GM23338 (cell line): ENCODE measurements around the gene IL26.

Experiments
- CREB1 ChIP-seq: fragments of 250-450 bp; sonication (Bioruptor Pico); IDR thresholded peaks from 2 replicates; pipeline ENCODE4 v1.5.0; 2020; ENCODE audit warnings: low read depth, mild to moderate bottlenecking, moderate library complexity
- CTCF ChIP-seq, 2 experiments: fragments of 200-600 bp in 1 of 2; sonication (generic) in 1 of 2; conservative IDR thresholded peaks; 2 replicates each; pipeline versions ENCODE4 v1.5.1 to v1.6.1; 2016 to 2017; ENCODE audit warnings: antibody characterized with exemption in 2 of 2, low read depth in 2 of 2, mild to moderate bottlenecking in 2 of 2, moderate library complexity in 1 of 2
- ETS1 ChIP-seq: IDR thresholded peaks from 2 replicates; pipeline ENCODE4 v1.6.1; 2016; ENCODE audit warnings: antibody characterized with exemption
- EZH2 ChIP-seq: fragments of 200-600 bp; sonication (generic); IDR thresholded peaks from one replicate; pipeline ENCODE4 v1.8.0; 2017; ENCODE audit warnings: antibody characterized with exemption, mild to moderate bottlenecking, low read depth; ENCODE audit not compliant: unreplicated experiment
- EZH2phosphoT487 ChIP-seq: fragments of 200-600 bp; sonication (generic); IDR thresholded peaks from one replicate; pipeline ENCODE4 v1.8.1; 2018; ENCODE audit warnings: antibody characterized with exemption; ENCODE audit not compliant: unreplicated experiment
- JUNB ChIP-seq: IDR thresholded peaks from one replicate; pipeline ENCODE4 v1.6.1; 2016; ENCODE audit warnings: antibody characterized with exemption; ENCODE audit not compliant: unreplicated experiment
- NANOG ChIP-seq: IDR thresholded peaks from 2 replicates; pipeline ENCODE4 v1.6.1; 2016; ENCODE audit warnings: antibody characterized with exemption, borderline replicate concordance
- POLR2AphosphoS5 ChIP-seq: IDR thresholded peaks from 2 replicates; pipeline ENCODE4 v1.6.1; 2016; ENCODE audit warnings: antibody characterized with exemption, low read depth
- STAT1 ChIP-seq: IDR thresholded peaks from one replicate; pipeline ENCODE4 v1.6.1; 2016; ENCODE audit warnings: antibody characterized with exemption; ENCODE audit not compliant: unreplicated experiment
- ZNF114 ChIP-seq: fragments of 250-450 bp; sonication (Bioruptor Pico); IDR thresholded peaks from 2 replicates; pipeline ENCODE4 v1.5.0; 2020; ENCODE audit warnings: mild to moderate bottlenecking, moderate library complexity
- ZNF331 ChIP-seq: fragments of 250-450 bp; sonication (Bioruptor Pico); IDR thresholded peaks from 2 replicates; pipeline ENCODE4 v1.5.0; 2020; ENCODE audit warnings: low read depth, mild to moderate bottlenecking, moderate library complexity
- TF ChIP-seq, protein P1 (sequence below): IDR thresholded peaks from one replicate; pipeline ENCODE4 v1.6.1; 2018; ENCODE audit warnings: antibody characterized with exemption; ENCODE audit not compliant: unreplicated experiment
- TF ChIP-seq, protein P2 (sequence below): fragments of 250-450 bp; sonication (Bioruptor Pico); IDR thresholded peaks from 2 replicates; pipeline ENCODE4 v1.5.0; 2020; ENCODE audit warnings: mild to moderate bottlenecking, moderate library complexity

- TF ChIP-seq CTCF (conservative IDR thresholded peaks at IDR 0.05; ENCODE audit: low read depth in 2 of 2) (no peak), POLR2AphosphoS5 (no peak), EZH2 (no peak), EZH2phosphoT487 (no peak), CREB1 (no peak), JUNB (no peak), ETS1 (no peak), NANOG (no peak), ZNF114 (CRISPR knock-in tag) (no peak), STAT1 (no peak), ZNF331 (CRISPR knock-in tag) (no peak)
- TF ChIP-seq, protein P1, sequence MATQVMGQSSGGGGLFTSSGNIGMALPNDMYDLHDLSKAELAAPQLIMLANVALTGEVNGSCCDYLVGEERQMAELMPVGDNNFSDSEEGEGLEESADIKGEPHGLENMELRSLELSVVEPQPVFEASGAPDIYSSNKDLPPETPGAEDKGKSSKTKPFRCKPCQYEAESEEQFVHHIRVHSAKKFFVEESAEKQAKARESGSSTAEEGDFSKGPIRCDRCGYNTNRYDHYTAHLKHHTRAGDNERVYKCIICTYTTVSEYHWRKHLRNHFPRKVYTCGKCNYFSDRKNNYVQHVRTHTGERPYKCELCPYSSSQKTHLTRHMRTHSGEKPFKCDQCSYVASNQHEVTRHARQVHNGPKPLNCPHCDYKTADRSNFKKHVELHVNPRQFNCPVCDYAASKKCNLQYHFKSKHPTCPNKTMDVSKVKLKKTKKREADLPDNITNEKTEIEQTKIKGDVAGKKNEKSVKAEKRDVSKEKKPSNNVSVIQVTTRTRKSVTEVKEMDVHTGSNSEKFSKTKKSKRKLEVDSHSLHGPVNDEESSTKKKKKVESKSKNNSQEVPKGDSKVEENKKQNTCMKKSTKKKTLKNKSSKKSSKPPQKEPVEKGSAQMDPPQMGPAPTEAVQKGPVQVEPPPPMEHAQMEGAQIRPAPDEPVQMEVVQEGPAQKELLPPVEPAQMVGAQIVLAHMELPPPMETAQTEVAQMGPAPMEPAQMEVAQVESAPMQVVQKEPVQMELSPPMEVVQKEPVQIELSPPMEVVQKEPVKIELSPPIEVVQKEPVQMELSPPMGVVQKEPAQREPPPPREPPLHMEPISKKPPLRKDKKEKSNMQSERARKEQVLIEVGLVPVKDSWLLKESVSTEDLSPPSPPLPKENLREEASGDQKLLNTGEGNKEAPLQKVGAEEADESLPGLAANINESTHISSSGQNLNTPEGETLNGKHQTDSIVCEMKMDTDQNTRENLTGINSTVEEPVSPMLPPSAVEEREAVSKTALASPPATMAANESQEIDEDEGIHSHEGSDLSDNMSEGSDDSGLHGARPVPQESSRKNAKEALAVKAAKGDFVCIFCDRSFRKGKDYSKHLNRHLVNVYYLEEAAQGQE = no peak
- TF ChIP-seq, protein P2, sequence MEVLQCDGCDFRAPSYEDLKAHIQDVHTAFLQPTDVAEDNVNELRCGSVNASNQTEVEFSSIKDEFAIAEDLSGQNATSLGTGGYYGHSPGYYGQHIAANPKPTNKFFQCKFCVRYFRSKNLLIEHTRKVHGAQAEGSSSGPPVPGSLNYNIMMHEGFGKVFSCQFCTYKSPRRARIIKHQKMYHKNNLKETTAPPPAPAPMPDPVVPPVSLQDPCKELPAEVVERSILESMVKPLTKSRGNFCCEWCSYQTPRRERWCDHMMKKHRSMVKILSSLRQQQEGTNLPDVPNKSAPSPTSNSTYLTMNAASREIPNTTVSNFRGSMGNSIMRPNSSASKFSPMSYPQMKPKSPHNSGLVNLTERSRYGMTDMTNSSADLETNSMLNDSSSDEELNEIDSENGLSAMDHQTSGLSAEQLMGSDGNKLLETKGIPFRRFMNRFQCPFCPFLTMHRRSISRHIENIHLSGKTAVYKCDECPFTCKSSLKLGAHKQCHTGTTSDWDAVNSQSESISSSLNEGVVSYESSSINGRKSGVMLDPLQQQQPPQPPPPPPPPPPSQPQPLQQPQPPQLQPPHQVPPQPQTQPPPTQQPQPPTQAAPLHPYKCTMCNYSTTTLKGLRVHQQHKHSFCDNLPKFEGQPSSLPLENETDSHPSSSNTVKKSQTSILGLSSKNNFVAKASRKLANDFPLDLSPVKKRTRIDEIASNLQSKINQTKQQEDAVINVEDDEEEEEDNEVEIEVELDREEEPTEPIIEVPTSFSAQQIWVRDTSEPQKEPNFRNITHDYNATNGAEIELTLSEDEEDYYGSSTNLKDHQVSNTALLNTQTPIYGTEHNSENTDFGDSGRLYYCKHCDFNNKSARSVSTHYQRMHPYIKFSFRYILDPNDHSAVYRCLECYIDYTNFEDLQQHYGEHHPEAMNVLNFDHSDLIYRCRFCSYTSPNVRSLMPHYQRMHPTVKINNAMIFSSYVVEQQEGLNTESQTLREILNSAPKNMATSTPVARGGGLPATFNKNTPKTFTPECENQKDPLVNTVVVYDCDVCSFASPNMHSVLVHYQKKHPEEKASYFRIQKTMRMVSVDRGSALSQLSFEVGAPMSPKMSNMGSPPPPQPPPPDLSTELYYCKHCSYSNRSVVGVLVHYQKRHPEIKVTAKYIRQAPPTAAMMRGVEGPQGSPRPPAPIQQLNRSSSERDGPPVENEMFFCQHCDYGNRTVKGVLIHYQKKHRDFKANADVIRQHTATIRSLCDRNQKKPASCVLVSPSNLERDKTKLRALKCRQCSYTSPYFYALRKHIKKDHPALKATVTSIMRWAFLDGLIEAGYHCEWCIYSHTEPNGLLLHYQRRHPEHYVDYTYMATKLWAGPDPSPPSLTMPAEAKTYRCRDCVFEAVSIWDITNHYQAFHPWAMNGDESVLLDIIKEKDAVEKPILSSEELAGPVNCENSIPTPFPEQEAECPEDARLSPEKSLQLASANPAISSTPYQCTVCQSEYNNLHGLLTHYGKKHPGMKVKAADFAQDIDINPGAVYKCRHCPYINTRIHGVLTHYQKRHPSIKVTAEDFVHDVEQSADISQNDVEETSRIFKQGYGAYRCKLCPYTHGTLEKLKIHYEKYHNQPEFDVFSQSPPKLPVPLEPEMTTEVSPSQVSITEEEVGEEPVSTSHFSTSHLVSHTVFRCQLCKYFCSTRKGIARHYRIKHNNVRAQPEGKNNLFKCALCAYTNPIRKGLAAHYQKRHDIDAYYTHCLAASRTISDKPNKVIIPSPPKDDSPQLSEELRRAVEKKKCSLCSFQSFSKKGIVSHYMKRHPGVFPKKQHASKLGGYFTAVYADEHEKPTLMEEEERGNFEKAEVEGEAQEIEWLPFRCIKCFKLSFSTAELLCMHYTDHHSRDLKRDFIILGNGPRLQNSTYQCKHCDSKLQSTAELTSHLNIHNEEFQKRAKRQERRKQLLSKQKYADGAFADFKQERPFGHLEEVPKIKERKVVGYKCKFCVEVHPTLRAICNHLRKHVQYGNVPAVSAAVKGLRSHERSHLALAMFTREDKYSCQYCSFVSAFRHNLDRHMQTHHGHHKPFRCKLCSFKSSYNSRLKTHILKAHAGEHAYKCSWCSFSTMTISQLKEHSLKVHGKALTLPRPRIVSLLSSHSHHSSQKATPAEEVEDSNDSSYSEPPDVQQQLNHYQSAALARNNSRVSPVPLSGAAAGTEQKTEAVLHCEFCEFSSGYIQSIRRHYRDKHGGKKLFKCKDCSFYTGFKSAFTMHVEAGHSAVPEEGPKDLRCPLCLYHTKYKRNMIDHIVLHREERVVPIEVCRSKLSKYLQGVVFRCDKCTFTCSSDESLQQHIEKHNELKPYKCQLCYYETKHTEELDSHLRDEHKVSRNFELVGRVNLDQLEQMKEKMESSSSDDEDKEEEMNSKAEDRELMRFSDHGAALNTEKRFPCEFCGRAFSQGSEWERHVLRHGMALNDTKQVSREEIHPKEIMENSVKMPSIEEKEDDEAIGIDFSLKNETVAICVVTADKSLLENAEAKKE (CRISPR knock-in tag) = no peak
Measured at GRCh38 chr12:68235576-68235975, 10.0 kb upstream of the IL26 start.
